ENCODE data around the gene PPP2R5C. TPM values are rescaled to one million over a fixed set of nuclear protein-coding genes. Genes with fewer than 3 reads are reported as not detected.
A peak's percentile ranks its signal among the peaks of the same experiment; 100 is the strongest.

Gene PPP2R5C
- total and polyA plus RNA-seq, 9 of the 15 experiments (the other 6 are each of a cell fraction or from before 2014, with no cell fraction given) = 284 to 617 (median 395) TPM

GRCh38 chr14:101731187-101732080 is 30.1 kb upstream of the PPP2R5C start (continued):
- TF ChIP-seq SFPQ (IDR thresholded peaks at IDR 0.05; ENCODE audit: low read depth, low read length) (no peak), EZH2 (IDR thresholded peaks at IDR 0.05; ENCODE audit: borderline replicate concordance, low read depth, low read length) (no peak), ZFP30 (CRISPR knock-in tag; IDR thresholded peaks at IDR 0.05; ENCODE audit: borderline replicate concordance) (no peak), ZFX (CRISPR knock-in tag; IDR thresholded peaks at IDR 0.05) (peak; percentile 32; the same call in 1 of the 2 replicates), FOXJ2 (tag; IDR thresholded peaks at IDR 0.05) (no peak), PYGO2 (tag; IDR thresholded peaks at IDR 0.05) (no peak), ZFPM2 (CRISPR knock-in tag; IDR thresholded peaks at IDR 0.05) (no peak), PTRF (tag; IDR thresholded peaks at IDR 0.05) (no peak), ZNF830 (CRISPR knock-in tag; IDR thresholded peaks at IDR 0.05) (no peak), CHD1 (IDR thresholded peaks at IDR 0.05; ENCODE audit: low read length) (no peak), MYC (IDR thresholded peaks at IDR 0.05; ENCODE audit: low read depth, low read length) (0 out of 2 replicates have a peak, but pooled peaks have one; percentile 24), MYC (CRISPR knock-in tag; IDR thresholded peaks at IDR 0.05; ENCODE audit: borderline replicate concordance, low read depth) (no peak), FOSL1 (tag; conservative IDR thresholded peaks at IDR 0.05) (peak; percentile 85), ZNF79 (CRISPR knock-in tag; IDR thresholded peaks at IDR 0.05; ENCODE audit: low read depth) (no peak), GTF2E2 (tag; IDR thresholded peaks at IDR 0.05) (no peak), RNF2 (IDR thresholded peaks at IDR 0.05) (0 out of 2 replicates have a peak, but pooled peaks have one; percentile 45), HDAC2 (IDR thresholded peaks at IDR 0.05) (no peak), MYNN (IDR thresholded peaks at IDR 0.05) (peak; percentile 96), MYNN (CRISPR knock-in tag; IDR thresholded peaks at IDR 0.05) (no peak), ZKSCAN3 (CRISPR knock-in tag; IDR thresholded peaks at IDR 0.05) (no peak), ZNF23 (CRISPR knock-in tag; IDR thresholded peaks at IDR 0.05) (no peak), ZNF507 (tag; conservative IDR thresholded peaks at IDR 0.05) (no peak), ZNF143 (CRISPR knock-in tag; IDR thresholded peaks at IDR 0.05) (no peak)
- TF ChIP-seq, protein P1, sequence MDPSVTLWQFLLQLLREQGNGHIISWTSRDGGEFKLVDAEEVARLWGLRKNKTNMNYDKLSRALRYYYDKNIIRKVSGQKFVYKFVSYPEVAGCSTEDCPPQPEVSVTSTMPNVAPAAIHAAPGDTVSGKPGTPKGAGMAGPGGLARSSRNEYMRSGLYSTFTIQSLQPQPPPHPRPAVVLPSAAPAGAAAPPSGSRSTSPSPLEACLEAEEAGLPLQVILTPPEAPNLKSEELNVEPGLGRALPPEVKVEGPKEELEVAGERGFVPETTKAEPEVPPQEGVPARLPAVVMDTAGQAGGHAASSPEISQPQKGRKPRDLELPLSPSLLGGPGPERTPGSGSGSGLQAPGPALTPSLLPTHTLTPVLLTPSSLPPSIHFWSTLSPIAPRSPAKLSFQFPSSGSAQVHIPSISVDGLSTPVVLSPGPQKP (CRISPR knock-in tag; IDR thresholded peaks at IDR 0.05) = no peak
- TF ChIP-seq, protein P2, sequence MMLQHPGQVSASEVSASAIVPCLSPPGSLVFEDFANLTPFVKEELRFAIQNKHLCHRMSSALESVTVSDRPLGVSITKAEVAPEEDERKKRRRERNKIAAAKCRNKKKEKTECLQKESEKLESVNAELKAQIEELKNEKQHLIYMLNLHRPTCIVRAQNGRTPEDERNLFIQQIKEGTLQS (IDR thresholded peaks at IDR 0.05) = peak; percentile 80
- TF ChIP-seq, protein P2 (CRISPR knock-in tag; conservative IDR thresholded peaks at IDR 0.05) = no peak
